HG02840 (cell line): ENCODE data around the gene UBE2I.
"Not testable (repeated sequence)": the region's sequence is repeated elsewhere in the genome, so short reads cannot be mapped to it uniquely, and the experiment has no call there.

Source experiments
- ATAC-seq: cut with Tn5 transposase; IDR thresholded peaks from one replicate; pipeline ENCODE4 v1.9.1; 2021; ENCODE audit warnings: mild to moderate bottlenecking, moderate library complexity, moderate number of reproducible peaks; ENCODE audit not compliant: unreplicated experiment, low FRiP score

UBE2I gene

GRCh38 chr16:1326946-1327618 lies 17.6 kb downstream of the UBE2I start:
- no peak for ATAC-seq

GRCh38 chr16:1327619-1327947 lies 18.1 kb downstream of the UBE2I start:
- no peak for ATAC-seq

- not testable (repeated sequence) for ATAC-seq
Measured at GRCh38 chr16:1328136-1328535, 18.7 kb downstream of the UBE2I start.

GRCh38 chr16:1328961-1329360 lies 19.5 kb downstream of the UBE2I start:
- not testable (repeated sequence) for ATAC-seq

- no peak for ATAC-seq
Measured at GRCh38 chr16:1330260-1330914, 21.0 kb downstream of the UBE2I start.

- no peak for ATAC-seq
Measured at GRCh38 chr16:1330931-1331711, 21.7 kb downstream of the UBE2I start.

- no peak for ATAC-seq
Measured at GRCh38 chr16:1331712-1332617, 22.5 kb downstream of the UBE2I start.

GRCh38 chr16:1332618-1333148 lies 23.2 kb downstream of the UBE2I start:
- ATAC-seq = no peak

- no peak for ATAC-seq
Measured at GRCh38 chr16:1333149-1333812, 23.8 kb downstream of the UBE2I start, which contains the start of gene BAIAP3. TSS of gene BAIAP3 (plus strand) at chr16:1333645. CDS start at chr16:1338550, 4,905 bp downstream.

GRCh38 chr16:1333854-1334700 lies 24.6 kb downstream of the UBE2I start:
- no peak for ATAC-seq

- no peak for ATAC-seq
Measured at GRCh38 chr16:1334739-1335138, 25.3 kb downstream of the UBE2I start.

- ATAC-seq = no peak
Measured at GRCh38 chr16:1335211-1335971, 26.0 kb downstream of the UBE2I start.

- ATAC-seq = no peak
Measured at GRCh38 chr16:1335996-1336395, 26.6 kb downstream of the UBE2I start.

GRCh38 chr16:1336619-1337018 lies 27.2 kb downstream of the UBE2I start:
- ATAC-seq = no peak

GRCh38 chr16:1337486-1337885 lies 28.1 kb downstream of the UBE2I start:
- no peak for ATAC-seq

GRCh38 chr16:1338119-1338730 lies 28.8 kb downstream of the UBE2I start:
- no peak for ATAC-seq

- ATAC-seq = no peak
Measured at GRCh38 chr16:1338855-1339675, 29.6 kb downstream of the UBE2I start.
